Lower leg skin (tissue), 3 donors: ENCODE measurements around the gene CAPN1.

ENCODE experiments used
- CTCF ChIP-seq, 3 donors: fragments of 450-650 bp; IDR thresholded peaks; one replicate each; pipeline ENCODE4 v1.5.1; 2016; ENCODE audit warnings: antibody characterized with exemption in 3 of 3, mild to moderate bottlenecking in 3 of 3, moderate library complexity in 2 of 3
- POLR2A ChIP-seq, 2 donors: fragments of 450-650 bp; IDR thresholded peaks; one replicate each; pipeline ENCODE4 v1.6.1; 2016 to 2017; ENCODE audit warnings: antibody characterized with exemption in 2 of 2, mild to moderate bottlenecking in 1 of 2, moderate library complexity in 1 of 2

GRCh38 chr11:65242389-65242788, 60.7 kb downstream of the CAPN1 start:
- TF ChIP-seq CTCF (IDR thresholded peaks at IDR 0.05) = no peak
- TF ChIP-seq POLR2A (IDR thresholded peaks at IDR 0.05) = no peak
